HepG2 (cell line): ENCODE data around the gene C9orf43. TPM values are rescaled to one million over a fixed set of nuclear protein-coding genes. Genes with fewer than 3 reads are reported as not detected.

Experiments used
- ARID2 ChIP-seq: sonication (generic); formaldehyde crosslinking; IDR thresholded peaks from 2 replicates; pipeline ENCODE4 v1.8.1; 2022; ENCODE audit warnings: mild to moderate bottlenecking, missing genetic modification reagents, borderline replicate concordance
- CREM ChIP-seq, 2 experiments: sonication (generic) in 1 of 2; formaldehyde crosslinking in 1 of 2; IDR thresholded peaks; 2 replicates each; pipeline versions ENCODE4 v1.4.0 to v1.6.1; 2016 to 2020; ENCODE audit warnings: antibody characterized with exemption in 1 of 2, mild to moderate bottlenecking in 1 of 2, missing genetic modification reagents in 1 of 2
- HOXA7 ChIP-seq: sonication (generic); formaldehyde crosslinking; IDR thresholded peaks from 2 replicates; pipeline ENCODE4 v1.8.1; 2022; ENCODE audit warnings: mild to moderate bottlenecking, missing genetic modification reagents, moderate library complexity
- KDM5A ChIP-seq: fragments of 200-600 bp; sonication (generic); IDR thresholded peaks from 2 replicates; pipeline ENCODE4 v1.7.0; 2018; ENCODE audit warnings: antibody characterized with exemption, mild to moderate bottlenecking, low read length, borderline replicate concordance
- KLF6 ChIP-seq: IDR thresholded peaks from 2 replicates; pipeline ENCODE4 v1.8.0; 2016; ENCODE audit warnings: missing biosample characterization, missing genetic modification reagents
- NCOA1 ChIP-seq: sonication (generic); formaldehyde crosslinking; IDR thresholded peaks from 2 replicates; pipeline ENCODE4 v1.9.0; 2021; ENCODE audit warnings: missing genetic modification reagents
- NFYC ChIP-seq: IDR thresholded peaks from 2 replicates; pipeline ENCODE4 v1.6.1; 2016; ENCODE audit warnings: missing genetic modification reagents, missing compliant biosample characterization
- NRL ChIP-seq: sonication (generic); formaldehyde crosslinking; IDR thresholded peaks from 2 replicates; pipeline ENCODE4 v1.5.0; 2020; ENCODE audit warnings: missing genetic modification reagents, mild to moderate bottlenecking, moderate library complexity, borderline replicate concordance
- PAWR ChIP-seq: sonication (generic); formaldehyde crosslinking; IDR thresholded peaks from 2 replicates; pipeline ENCODE4 v1.4.0; 2020; ENCODE audit warnings: missing genetic modification reagents, mild to moderate bottlenecking, borderline replicate concordance
- SMARCC2 ChIP-seq: fragments of 450-650 bp; IDR thresholded peaks from 2 replicates; pipeline ENCODE4 v1.6.1; 2017; ENCODE audit warnings: antibody characterized with exemption, mild to moderate bottlenecking
- TFE3 ChIP-seq: IDR thresholded peaks from 2 replicates; pipeline ENCODE4 v1.6.1; 2016
- THRA ChIP-seq: sonication (generic); formaldehyde crosslinking; IDR thresholded peaks from 2 replicates; pipeline ENCODE4 v1.4.0; 2020; ENCODE audit warnings: missing genetic modification reagents, borderline replicate concordance
- ZNF331 ChIP-seq: sonication (generic); formaldehyde crosslinking; IDR thresholded peaks from 2 replicates; pipeline ENCODE4 v1.4.0; 2020; ENCODE audit warnings: missing genetic modification reagents
- ZNF614 ChIP-seq: IDR thresholded peaks from 2 replicates; pipeline ENCODE4 v1.6.1; 2018; ENCODE audit warnings: missing biosample characterization, missing genetic modification reagents, inconsistent platforms, borderline replicate concordance
- polyA plus RNA-seq, 8 experiments: library from polyadenylated mRNA; depleted of rRNA in 3 of 8; stranded (reverse) in 7 of 8; unstranded in 1 of 8; fragments of >200 nt; fragmentation: Illumina TruSeq in 4 of 8; extraction: Trizol in 4 of 8; gene quantifications; 2 replicates each; pipeline versions ENCODE4 v1.2.1 to v1.2.3, GENCODE V29; 2011 to 2016; ENCODE audit warnings: low read depth in 4 of 8, missing spikeins in 1 of 8, mixed read lengths in 1 of 8; ENCODE audit not compliant: insufficient read depth in 1 of 8
- total RNA-seq, 5 experiments: library from RNA; depleted of rRNA; stranded (reverse); fragments of >200 nt; fragmentation: Illumina TruSeq; extraction: Trizol; gene quantifications; 2 replicates each; pipeline ENCODE4 v1.2.3, GENCODE V29; 2016; ENCODE audit warnings: low read depth in 1 of 5
- TF ChIP-seq, protein P1 (sequence below): sonication (generic); formaldehyde crosslinking; IDR thresholded peaks from 2 replicates; pipeline ENCODE4 v1.5.1; 2020; ENCODE audit warnings: mild to moderate bottlenecking, missing genetic modification reagents, borderline replicate concordance
- TF ChIP-seq, protein P2 (sequence below): sonication (generic); formaldehyde crosslinking; conservative IDR thresholded peaks from 2 replicates; pipeline ENCODE4 v1.4.0; 2020; ENCODE audit warnings: missing genetic modification reagents

Gene C9orf43
- total and polyA plus RNA-seq, 2 of the 13 experiments (the other 11 are each of a cell fraction or from before 2014, with no cell fraction given), result 0.24 to 0.31 TPM

DNA sequence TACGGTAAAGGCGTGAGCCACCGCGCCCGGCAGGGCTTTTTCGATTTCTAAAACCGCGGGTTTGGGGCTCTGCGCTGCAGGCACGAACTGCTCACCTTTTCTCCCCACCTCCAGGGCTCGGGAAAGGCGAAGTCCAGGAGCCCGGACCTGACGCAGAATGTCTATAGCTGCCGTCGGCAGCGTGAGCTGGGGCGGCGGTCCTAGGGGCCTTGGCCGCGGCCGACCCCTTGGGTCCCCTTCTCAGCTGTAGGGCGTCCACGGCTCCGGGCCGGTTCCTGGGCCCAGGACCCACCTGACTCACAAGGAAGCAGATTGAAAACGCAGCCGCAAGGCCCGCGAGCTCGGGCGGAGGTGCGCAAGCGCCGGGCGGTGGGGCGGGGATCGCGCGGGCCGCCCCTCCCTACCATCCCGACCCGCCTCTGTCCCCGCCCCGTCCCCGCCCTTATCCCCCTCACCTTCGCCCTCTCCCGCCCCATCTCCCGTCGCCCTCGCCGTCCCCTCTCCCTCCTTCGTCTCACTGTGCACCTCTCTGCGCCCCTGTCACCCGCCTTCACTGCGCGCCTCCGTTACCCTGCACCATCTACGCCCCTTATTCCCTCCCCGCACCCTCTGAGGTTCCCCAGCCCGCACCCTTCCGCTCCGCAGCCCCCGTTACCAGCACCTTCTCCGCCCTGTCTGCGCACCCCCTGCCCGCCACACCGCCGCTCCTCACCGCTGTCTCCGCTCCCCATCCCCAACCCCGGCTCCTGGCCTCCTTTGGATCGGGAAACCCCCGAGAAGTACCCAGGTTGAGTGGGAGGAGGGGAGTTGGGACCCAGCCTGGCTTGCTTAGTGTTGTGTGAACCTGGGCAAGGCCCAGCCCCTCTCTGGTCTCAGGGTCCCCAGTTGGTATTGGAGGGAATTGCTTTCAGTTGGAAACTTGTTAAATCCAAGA lies 33.6 kb upstream of the C9orf43 start, which contains the start of gene HDHD3 (continued):
- TF ChIP-seq, protein P1, sequence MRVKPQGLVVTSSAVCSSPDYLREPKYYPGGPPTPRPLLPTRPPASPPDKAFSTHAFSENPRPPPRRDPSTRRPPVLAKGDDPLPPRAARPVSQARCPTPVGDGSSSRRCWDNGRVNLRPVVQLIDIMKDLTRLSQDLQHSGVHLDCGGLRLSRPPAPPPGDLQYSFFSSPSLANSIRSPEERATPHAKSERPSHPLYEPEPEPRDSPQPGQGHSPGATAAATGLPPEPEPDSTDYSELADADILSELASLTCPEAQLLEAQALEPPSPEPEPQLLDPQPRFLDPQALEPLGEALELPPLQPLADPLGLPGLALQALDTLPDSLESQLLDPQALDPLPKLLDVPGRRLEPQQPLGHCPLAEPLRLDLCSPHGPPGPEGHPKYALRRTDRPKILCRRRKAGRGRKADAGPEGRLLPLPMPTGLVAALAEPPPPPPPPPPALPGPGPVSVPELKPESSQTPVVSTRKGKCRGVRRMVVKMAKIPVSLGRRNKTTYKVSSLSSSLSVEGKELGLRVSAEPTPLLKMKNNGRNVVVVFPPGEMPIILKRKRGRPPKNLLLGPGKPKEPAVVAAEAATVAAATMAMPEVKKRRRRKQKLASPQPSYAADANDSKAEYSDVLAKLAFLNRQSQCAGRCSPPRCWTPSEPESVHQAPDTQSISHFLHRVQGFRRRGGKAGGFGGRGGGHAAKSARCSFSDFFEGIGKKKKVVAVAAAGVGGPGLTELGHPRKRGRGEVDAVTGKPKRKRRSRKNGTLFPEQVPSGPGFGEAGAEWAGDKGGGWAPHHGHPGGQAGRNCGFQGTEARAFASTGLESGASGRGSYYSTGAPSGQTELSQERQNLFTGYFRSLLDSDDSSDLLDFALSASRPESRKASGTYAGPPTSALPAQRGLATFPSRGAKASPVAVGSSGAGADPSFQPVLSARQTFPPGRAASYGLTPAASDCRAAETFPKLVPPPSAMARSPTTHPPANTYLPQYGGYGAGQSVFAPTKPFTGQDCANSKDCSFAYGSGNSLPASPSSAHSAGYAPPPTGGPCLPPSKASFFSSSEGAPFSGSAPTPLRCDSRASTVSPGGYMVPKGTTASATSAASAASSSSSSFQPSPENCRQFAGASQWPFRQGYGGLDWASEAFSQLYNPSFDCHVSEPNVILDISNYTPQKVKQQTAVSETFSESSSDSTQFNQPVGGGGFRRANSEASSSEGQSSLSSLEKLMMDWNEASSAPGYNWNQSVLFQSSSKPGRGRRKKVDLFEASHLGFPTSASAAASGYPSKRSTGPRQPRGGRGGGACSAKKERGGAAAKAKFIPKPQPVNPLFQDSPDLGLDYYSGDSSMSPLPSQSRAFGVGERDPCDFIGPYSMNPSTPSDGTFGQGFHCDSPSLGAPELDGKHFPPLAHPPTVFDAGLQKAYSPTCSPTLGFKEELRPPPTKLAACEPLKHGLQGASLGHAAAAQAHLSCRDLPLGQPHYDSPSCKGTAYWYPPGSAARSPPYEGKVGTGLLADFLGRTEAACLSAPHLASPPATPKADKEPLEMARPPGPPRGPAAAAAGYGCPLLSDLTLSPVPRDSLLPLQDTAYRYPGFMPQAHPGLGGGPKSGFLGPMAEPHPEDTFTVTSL (CRISPR knock-in tag), result 0 out of 2 replicates have a peak, but pooled peaks have one; percentile 19
- TF ChIP-seq NRL (CRISPR knock-in tag) (no peak), THRA (peak; percentile 42; the same call in 1 of the 2 replicates), ARID2 (CRISPR knock-in tag) (peak; percentile 49; the same call in 1 of the 2 replicates), KDM5A (peak; percentile 59; the same call in 1 of the 2 replicates), CREM (IDR thresholded peaks at IDR 0.05) (no peak), CREM (CRISPR knock-in tag; IDR thresholded peaks at IDR 0.05) (no peak), HOXA7 (no peak), TFE3 (CRISPR knock-in tag) (peak; percentile 77), PAWR (no peak), KLF6 (CRISPR knock-in tag) (peak; percentile 29; the same call in 1 of the 2 replicates), NCOA1 (CRISPR knock-in tag) (peak; percentile 62; the same call in 1 of the 2 replicates), ZNF614 (0 out of 2 replicates have a peak, but pooled peaks have one; percentile 20), ZNF331 (CRISPR knock-in tag) (peak; percentile 49; the same call in 1 of the 2 replicates), NFYC (0 out of 2 replicates have a peak, but pooled peaks have one; percentile 31), SMARCC2 (no peak)
- TF ChIP-seq, protein P2, sequence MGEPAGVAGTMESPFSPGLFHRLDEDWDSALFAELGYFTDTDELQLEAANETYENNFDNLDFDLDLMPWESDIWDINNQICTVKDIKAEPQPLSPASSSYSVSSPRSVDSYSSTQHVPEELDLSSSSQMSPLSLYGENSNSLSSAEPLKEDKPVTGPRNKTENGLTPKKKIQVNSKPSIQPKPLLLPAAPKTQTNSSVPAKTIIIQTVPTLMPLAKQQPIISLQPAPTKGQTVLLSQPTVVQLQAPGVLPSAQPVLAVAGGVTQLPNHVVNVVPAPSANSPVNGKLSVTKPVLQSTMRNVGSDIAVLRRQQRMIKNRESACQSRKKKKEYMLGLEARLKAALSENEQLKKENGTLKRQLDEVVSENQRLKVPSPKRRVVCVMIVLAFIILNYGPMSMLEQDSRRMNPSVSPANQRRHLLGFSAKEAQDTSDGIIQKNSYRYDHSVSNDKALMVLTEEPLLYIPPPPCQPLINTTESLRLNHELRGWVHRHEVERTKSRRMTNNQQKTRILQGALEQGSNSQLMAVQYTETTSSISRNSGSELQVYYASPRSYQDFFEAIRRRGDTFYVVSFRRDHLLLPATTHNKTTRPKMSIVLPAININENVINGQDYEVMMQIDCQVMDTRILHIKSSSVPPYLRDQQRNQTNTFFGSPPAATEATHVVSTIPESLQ (CRISPR knock-in tag), result no peak
